ENCODE results near the gene ARSK. TPM values are rescaled to one million over a fixed set of nuclear protein-coding genes. Genes with fewer than 3 reads are reported as not detected.
"Not testable (repeated sequence)": the region's sequence is repeated elsewhere in the genome, so short reads cannot be mapped to it uniquely, and the experiment has no call there.

Gene ARSK
- total and polyA plus RNA-seq, 2 donors (not counting 1 experiment from before 2014, with no cell fraction given) = 3.7 to 5.1 TPM

GRCh38 chr5:95646226-95646568 lies 91.3 kb downstream of the ARSK start:
- H3K79me2 ChIP-seq (ENCODE audit: control insufficient read depth, insufficient read depth, low read length); ATAC-seq (ENCODE audit: low read depth); H3K27me3 ChIP-seq (replicated peaks in 1 of 4; ENCODE audit: control extremely low read depth in 1 of 4, control insufficient read depth in 3 of 4, insufficient read depth in 4 of 4, low read length in 3 of 4); DNase-seq; H3K9me3 ChIP-seq (ENCODE audit: control extremely low read depth in 1 of 3, control insufficient read depth in 2 of 3, insufficient read depth in 1 of 3, low read length in 2 of 3); H3K9me3 Mint-ChIP-seq (ENCODE audit: insufficient read depth); H3K27me3 Mint-ChIP-seq; H4K20me1 ChIP-seq (ENCODE audit: control insufficient read depth, insufficient read depth, low read length, poor library complexity, severe bottlenecking); H3K36me3 ChIP-seq (replicated peaks in 1 of 2; ENCODE audit: control extremely low read depth in 1 of 2, control insufficient read depth in 1 of 2, extremely low read depth in 1 of 2, insufficient read depth in 2 of 2, low read length in 1 of 2): not testable (repeated sequence)
- H3K4me1 ChIP-seq (ENCODE audit: control insufficient read depth in 2 of 2, insufficient read depth in 2 of 2, low read length in 2 of 2) = peaks cover 14 to 20% of the 10 kb centered on the region in 2 donors
- intact Hi-C loops (cut with micrococcal nuclease) = loop anchor here (1.0 to 10.0 kb wide), 6 partner anchors 25 to 1539 kb away; partner anchors contain the start of genes ARSK, CAST, ELL2 and RHOBTB3
- H3K4me1 Mint-ChIP-seq = peaks cover 18% of the 10 kb centered on the region
- peak overlapping the region; percentile 75 for H3K9ac ChIP-seq (ENCODE audit: low read length)
- H3K4me3 Mint-ChIP-seq = peak overlapping the region; percentile 90
- WGBS (ENCODE audit: insufficient coverage) = no CpG with 5 or more reads among the region's 17 CpGs
- peak overlapping the region; percentile 74 for H3K4me2 ChIP-seq (replicated peaks; ENCODE audit: low read depth, low read length, poor library complexity, severe bottlenecking)
- ChIA-PET POLR2A (interaction anchor here (0.9 to 1.6 kb wide), 6 partner anchors 14 to 198 kb away, joined by 3 to 12 read pairs (median 4); no protein-coding TSS in a partner anchor), CTCF (interaction anchor here (0.8 to 7.7 kb wide), 13 partner anchors 13 to 1250 kb away, joined by 3 to 127 read pairs (median 5); partner anchors contain the start of genes ARSK, GLRX and SKIC3)
- peak overlapping the region in 1 of 2 donors; percentile 68 for H3K27ac ChIP-seq (ENCODE audit: low read length in 2 of 2)
- peak overlapping the region in 4 of 5 experiments; percentile 69 to 87 (median 80) for H3K4me3 ChIP-seq (ENCODE audit: control extremely low read depth in 1 of 5, extremely low read depth in 1 of 5, insufficient read depth in 1 of 5, low read depth in 2 of 5, low read length in 4 of 5)
- H3K27ac Mint-ChIP-seq = peak overlapping the region; percentile 93
- peak overlapping the region; percentile 87 for H2AFZ ChIP-seq (ENCODE audit: insufficient read depth, low read depth, low read length, poor library complexity, severe bottlenecking)

DNA sequence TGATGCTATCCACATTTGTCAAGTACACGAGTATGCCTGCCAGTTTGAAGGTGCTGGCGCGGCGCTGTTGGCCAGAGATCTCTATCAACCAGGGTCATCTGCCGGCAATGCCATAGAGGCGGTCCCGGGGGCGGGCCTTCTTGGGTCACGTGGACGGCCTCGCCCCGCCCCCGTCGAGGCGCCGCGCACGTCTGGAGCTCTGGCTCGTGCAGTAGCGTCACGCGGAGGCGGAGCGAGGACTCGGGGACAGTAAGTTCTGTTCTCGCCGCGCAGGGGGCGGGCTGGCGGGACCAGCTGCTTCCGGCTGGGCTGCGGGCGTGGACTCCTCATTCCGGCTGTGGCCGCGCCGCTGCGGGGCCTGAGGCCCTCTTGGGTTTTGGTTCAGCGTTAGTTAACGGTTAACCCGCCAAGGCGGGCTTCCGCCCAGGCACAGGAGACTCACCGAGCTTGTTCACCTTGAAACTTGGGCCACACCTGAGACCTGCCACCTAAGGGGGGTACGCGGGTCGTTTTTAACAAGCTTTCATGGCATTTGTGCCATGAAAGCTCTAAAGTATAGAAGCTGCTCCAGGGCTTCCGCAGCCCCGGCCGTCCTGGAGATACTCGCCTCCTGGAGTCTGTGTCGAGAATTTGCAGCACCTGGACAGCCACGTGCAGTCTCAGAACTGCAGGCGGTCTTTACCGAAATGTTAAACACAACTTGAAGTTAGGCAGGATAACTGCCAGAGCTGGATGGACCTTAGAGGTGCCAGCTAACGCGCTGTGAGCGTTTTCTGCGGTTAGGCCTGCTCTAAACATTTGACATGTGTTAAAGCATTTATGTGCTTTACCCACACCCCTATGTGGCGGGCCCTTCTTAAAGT lies 91.9 kb downstream of the ARSK start, which contains the start of gene RFESD:
TSS of gene RFESD (plus strand) at position 209 of the 863 bp plus-strand sequence. CDS start 5,495 bp downstream, outside the sequence.
- Histone ChIP-seq H3K9me3 (ENCODE audit: control extremely low read depth in 1 of 3, control insufficient read depth in 2 of 3, insufficient read depth in 1 of 3, low read length in 2 of 3) (peaks cover 0 to 6% (median 0%) of the 10 kb centered on the region in 3 donors), H3K27me3 (replicated peaks in 1 of 4; ENCODE audit: control extremely low read depth in 1 of 4, control insufficient read depth in 3 of 4, insufficient read depth in 4 of 4, low read length in 3 of 4) (no peaks in the 10 kb centered on the region), H3K4me1 (ENCODE audit: control insufficient read depth in 2 of 2, insufficient read depth in 2 of 2, low read length in 2 of 2) (peaks cover 14 to 20% of the 10 kb centered on the region in 2 donors), H3K9ac (ENCODE audit: low read length) (peak within 1 kb of the TSS; percentile 75), H3K79me2 (ENCODE audit: control insufficient read depth, insufficient read depth, low read length) (no peaks in the 10 kb centered on the region), H2AFZ (ENCODE audit: insufficient read depth, low read depth, low read length, poor library complexity, severe bottlenecking) (peak within 1 kb of the TSS; percentile 87), H4K20me1 (ENCODE audit: control insufficient read depth, insufficient read depth, low read length, poor library complexity, severe bottlenecking) (no peaks in the 10 kb centered on the region), H3K27ac (ENCODE audit: low read length in 2 of 2) (peak within 1 kb of the TSS; percentile 68 to 75), H3K4me3 (ENCODE audit: control extremely low read depth in 1 of 5, extremely low read depth in 1 of 5, insufficient read depth in 1 of 5, low read depth in 2 of 5, low read length in 4 of 5) (peak within 1 kb of the TSS; percentile 56 to 87 (median 80)), H3K4me2 (replicated peaks; ENCODE audit: low read depth, low read length, poor library complexity, severe bottlenecking) (peak within 1 kb of the TSS; percentile 74), H3K36me3 (replicated peaks in 1 of 2; ENCODE audit: control extremely low read depth in 1 of 2, control insufficient read depth in 1 of 2, extremely low read depth in 1 of 2, insufficient read depth in 2 of 2, low read length in 1 of 2) (no peaks in the 10 kb centered on the region)
- TF ChIP-seq CTCF (IDR thresholded peaks at IDR 0.05) (peak; percentile 28), EZH2 (IDR thresholded peaks at IDR 0.05; ENCODE audit: borderline replicate concordance, insufficient read depth, low read depth, low read length, poor library complexity, severe bottlenecking) (no peak)
- peak within 1 kb of the TSS; percentile 93 for H3K27ac Mint-ChIP-seq
- CTCF ChIA-PET = interaction anchor here (0.6 to 7.7 kb wide), 17 partner anchors 13 to 1536 kb away, joined by 3 to 127 read pairs (median 5); partner anchors contain the start of genes ARSK, GLRX, RIOK2 and SKIC3
- POLR2A ChIA-PET = interaction anchor here (0.7 to 1.6 kb wide), 8 partner anchors 15 to 201 kb away, joined by 3 to 12 read pairs (median 4); no protein-coding TSS in a partner anchor
- peak; percentile 95 for DNase-seq
- H3K9me3 Mint-ChIP-seq (ENCODE audit: insufficient read depth) = no peaks in the 10 kb centered on the region
- H3K4me1 Mint-ChIP-seq = peaks cover 18% of the 10 kb centered on the region
- ATAC-seq (ENCODE audit: low read depth) = peak; percentile 97
- peak within 1 kb of the TSS; percentile 90 for H3K4me3 Mint-ChIP-seq
- whole genome bisulfite sequencing (ENCODE audit: insufficient coverage) = 1% methylated on average over 60 of the region's 60 CpGs
- intact Hi-C loops (cut with micrococcal nuclease) = loop anchor here (1.0 to 10.0 kb wide), 6 partner anchors 25 to 1538 kb away; partner anchors contain the start of genes ARSK, CAST, ELL2 and RHOBTB3
- no peaks in the 10 kb centered on the region for H3K27me3 Mint-ChIP-seq

All from B cell (primary cell).